ENCODE data around the gene DLG2.

The DLG2 gene

DNA sequence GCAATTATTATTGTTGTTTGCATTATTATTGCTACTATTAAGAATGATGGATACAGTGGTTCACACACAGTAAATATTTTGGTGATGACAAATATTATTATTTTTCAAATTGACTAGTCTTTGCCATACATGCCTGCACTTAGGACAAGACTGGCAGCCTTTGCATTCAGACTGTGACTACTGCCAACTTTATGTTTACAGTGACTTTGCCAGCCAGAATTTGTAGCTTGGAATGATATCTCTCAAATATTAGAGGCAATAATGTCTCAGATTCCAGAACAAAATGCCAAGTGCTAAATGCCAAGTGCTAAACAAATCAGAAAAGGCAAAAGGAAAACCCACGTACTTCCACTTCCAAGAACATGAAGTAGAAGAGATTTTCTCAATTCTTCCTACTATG lies 823.1 kb downstream of the DLG2 start:
- no peaks in the 10 kb centered on the region for H3K27me3 ChIP-seq (ENCODE audit: insufficient read depth, low read depth, severe bottlenecking)
- H3K27ac ChIP-seq, result no peak overlapping the region
- H3K9me3 ChIP-seq (ENCODE audit: severe bottlenecking), result no peaks in the 10 kb centered on the region
- H3K4me3 ChIP-seq (ENCODE audit: low read depth, low read length), result no peak overlapping the region
- DNase-seq, result no peak
- TF ChIP-seq, protein P1, sequence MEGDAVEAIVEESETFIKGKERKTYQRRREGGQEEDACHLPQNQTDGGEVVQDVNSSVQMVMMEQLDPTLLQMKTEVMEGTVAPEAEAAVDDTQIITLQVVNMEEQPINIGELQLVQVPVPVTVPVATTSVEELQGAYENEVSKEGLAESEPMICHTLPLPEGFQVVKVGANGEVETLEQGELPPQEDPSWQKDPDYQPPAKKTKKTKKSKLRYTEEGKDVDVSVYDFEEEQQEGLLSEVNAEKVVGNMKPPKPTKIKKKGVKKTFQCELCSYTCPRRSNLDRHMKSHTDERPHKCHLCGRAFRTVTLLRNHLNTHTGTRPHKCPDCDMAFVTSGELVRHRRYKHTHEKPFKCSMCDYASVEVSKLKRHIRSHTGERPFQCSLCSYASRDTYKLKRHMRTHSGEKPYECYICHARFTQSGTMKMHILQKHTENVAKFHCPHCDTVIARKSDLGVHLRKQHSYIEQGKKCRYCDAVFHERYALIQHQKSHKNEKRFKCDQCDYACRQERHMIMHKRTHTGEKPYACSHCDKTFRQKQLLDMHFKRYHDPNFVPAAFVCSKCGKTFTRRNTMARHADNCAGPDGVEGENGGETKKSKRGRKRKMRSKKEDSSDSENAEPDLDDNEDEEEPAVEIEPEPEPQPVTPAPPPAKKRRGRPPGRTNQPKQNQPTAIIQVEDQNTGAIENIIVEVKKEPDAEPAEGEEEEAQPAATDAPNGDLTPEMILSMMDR (IDR thresholded peaks at IDR 0.05; ENCODE audit: low read depth, low read length), result no peak
- no peaks in the 10 kb centered on the region for H3K36me3 ChIP-seq

DNA sequence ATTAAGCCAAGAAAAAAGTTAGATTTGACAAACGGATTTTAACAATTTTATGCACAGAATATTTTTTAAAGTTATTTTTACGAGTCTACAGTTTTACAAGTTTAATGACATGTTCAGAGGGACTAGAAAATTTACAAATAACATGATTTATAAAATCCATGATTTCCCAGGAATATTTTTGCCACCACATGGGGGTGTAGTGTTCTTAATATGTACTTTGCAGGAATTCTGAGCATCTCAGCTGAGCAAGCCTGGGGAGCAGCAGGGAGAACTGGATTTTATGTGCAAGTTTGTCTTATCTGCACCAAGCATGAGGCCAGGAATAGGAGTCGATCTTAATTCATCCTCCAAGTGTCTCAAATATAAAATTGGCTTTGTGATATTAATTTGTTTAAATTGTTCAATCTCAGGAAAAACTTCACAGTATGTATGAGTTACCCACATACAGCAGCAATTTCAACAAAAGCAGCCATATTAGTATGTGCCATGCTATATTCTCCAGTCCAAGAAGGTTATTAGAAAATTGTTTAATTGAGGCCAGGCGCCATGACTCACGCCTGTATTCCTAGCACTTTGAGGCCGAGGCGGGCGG lies 826.3 kb downstream of the DLG2 start:
- DNase-seq, result no peak
- TF ChIP-seq, protein P1 (IDR thresholded peaks at IDR 0.05; ENCODE audit: low read depth, low read length), result peak; percentile 32; the same call in 1 of the 2 replicates
- Histone ChIP-seq H3K27ac (no peak overlapping the region), H3K9me3 (ENCODE audit: severe bottlenecking) (no peaks in the 10 kb centered on the region), H3K4me3 (ENCODE audit: low read depth, low read length) (no peak overlapping the region), H3K36me3 (no peaks in the 10 kb centered on the region), H3K27me3 (ENCODE audit: insufficient read depth, low read depth, severe bottlenecking) (no peaks in the 10 kb centered on the region)

DNA sequence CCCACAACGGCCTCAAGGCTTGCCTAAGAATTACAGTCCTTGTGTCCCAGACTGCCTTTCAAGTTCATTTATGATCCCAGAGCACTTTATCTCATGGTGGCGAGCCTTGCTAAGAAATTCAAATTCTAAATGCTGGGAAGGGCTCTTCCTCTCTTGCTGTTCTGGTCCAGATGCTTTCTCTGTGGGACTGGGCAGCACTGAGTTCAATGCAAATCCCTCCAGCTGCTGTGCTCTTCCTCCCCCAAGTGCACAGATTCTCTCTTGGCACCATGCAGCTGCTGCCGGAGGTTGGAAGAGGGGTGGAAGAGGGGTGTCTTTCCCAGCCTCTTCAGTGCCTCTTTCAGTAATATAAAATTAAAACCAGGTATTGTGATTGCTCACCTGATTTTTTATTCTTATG lies 828.0 kb downstream of the DLG2 start:
- no peaks in the 10 kb centered on the region for H3K36me3 ChIP-seq
- TF ChIP-seq, protein P1 (IDR thresholded peaks at IDR 0.05; ENCODE audit: low read depth, low read length), result no peak
- H3K4me3 ChIP-seq (ENCODE audit: low read depth, low read length), result no peak overlapping the region
- H3K27ac ChIP-seq, result no peak overlapping the region
- H3K9me3 ChIP-seq (ENCODE audit: severe bottlenecking), result no peaks in the 10 kb centered on the region
- H3K27me3 ChIP-seq (ENCODE audit: insufficient read depth, low read depth, severe bottlenecking), result no peaks in the 10 kb centered on the region
- no peak for DNase-seq

DNA sequence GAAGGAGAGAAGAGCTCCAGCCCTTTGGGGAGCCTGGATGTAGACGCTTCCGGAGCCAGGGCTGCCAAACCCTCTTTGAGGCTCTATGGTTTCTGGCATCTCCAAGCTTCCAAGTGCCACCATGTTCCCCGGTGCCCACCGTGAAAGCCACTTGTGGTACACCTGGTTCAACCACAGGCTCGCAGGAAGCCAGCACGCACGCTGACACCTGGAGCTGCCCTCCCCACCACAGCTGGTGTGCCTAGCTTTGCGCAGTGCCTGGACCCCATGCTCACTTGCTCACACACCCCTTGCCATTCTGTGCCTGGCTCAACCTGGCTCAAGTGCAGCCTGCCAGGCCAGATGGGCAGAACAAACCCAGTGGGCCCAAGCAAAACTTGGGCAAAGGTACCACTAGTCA lies 831.4 kb downstream of the DLG2 start:
- Histone ChIP-seq H3K4me3 (ENCODE audit: low read depth, low read length) (no peak overlapping the region), H3K9me3 (ENCODE audit: severe bottlenecking) (no peaks in the 10 kb centered on the region), H3K36me3 (no peaks in the 10 kb centered on the region), H3K27ac (no peak overlapping the region), H3K27me3 (ENCODE audit: insufficient read depth, low read depth, severe bottlenecking) (no peaks in the 10 kb centered on the region)
- no peak for DNase-seq
- TF ChIP-seq, protein P1 (IDR thresholded peaks at IDR 0.05; ENCODE audit: low read depth, low read length), result no peak

DNA sequence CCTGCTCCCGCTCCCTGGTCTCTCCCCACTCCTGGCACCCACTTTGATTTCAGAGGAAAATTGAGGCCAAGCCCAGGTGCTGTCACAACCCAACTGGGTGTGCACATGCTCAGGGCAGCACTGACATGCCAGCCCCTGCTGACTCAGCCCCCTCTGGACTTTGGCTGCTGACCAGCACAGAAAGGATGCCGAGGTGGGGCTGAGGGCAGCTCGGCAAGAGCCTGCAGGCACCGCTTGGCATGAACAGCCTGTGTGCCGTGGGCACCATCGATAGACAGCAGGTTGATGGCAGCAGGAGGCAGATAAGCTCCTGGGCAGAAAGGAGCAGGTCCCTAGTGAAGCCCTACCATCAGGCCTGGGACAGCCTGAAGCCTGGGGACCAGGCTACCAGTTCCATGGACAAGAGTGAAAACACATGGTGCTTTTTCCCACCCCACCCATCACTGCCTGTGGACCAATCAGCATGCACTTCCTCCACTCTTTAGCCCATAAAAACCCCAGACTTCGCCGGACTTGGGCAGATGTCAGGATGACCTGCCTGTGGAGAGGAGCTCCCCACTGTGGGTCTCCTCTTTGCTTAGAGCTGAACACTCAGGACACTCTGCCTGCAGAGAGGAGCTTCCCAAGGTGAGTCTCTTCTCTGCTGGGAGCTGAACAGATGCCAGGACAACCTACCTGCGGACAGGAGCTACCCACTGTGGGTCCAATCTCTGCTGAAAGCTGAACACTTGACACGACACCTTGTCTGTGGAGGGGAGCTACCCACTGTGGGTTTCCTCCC lies 832.3 kb downstream of the DLG2 start:
- no peak overlapping the region for H3K27ac ChIP-seq
- TF ChIP-seq, protein P1 (IDR thresholded peaks at IDR 0.05; ENCODE audit: low read depth, low read length), result no peak
- no peaks in the 10 kb centered on the region for H3K27me3 ChIP-seq (ENCODE audit: insufficient read depth, low read depth, severe bottlenecking)
- no peak for DNase-seq
- H3K4me3 ChIP-seq (ENCODE audit: low read depth, low read length), result no peak overlapping the region
- H3K9me3 ChIP-seq (ENCODE audit: severe bottlenecking), result no peaks in the 10 kb centered on the region
- H3K36me3 ChIP-seq, result no peaks in the 10 kb centered on the region

All from WERI-Rb-1 (cell line).